H4 (cell line): Measurements from ENCODE around the gene MED4. TPM values are rescaled to one million over a fixed set of nuclear protein-coding genes. Genes with fewer than 3 reads are reported as not detected.
"Not testable (repeated sequence)": the region's sequence is repeated elsewhere in the genome, so short reads cannot be mapped to it uniquely, and the experiment has no call there.

Experiments used
- DNase-seq: peaks from one replicate; pipeline ENCODE4 v3.0.0-alpha.2; 2015; ENCODE audit warnings: low spot score
- total RNA-seq: library from RNA; depleted of rRNA; stranded (reverse); fragments of >200 nt; shearing (Covaris generic); gene quantifications from 2 replicates; pipeline ENCODE4 v1.2.3, GENCODE V29; 2014

MED4 gene
- total RNA-seq, 1 experiment from 2014 or later, result 27.1 TPM

DNA sequence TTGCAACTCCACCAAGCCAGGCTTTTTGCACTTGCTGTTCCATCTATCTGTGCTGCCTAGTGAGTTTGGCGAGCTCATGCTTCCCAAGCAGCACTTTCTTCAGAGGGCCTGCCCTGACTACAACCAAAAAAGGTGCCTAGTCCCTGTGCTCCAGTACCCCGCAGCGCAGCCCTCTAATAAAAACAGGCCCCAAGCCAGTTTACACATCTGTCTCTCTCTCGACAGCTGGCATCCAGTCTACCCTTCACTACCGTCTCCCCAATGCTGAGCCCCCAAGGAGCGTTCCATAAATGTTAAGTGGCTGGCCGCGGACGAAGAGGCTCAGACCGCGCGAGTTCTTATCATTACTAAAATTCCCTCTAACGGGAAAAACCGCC, 512 bp downstream of the MED4 start:
- no peak for DNase-seq

DNA sequence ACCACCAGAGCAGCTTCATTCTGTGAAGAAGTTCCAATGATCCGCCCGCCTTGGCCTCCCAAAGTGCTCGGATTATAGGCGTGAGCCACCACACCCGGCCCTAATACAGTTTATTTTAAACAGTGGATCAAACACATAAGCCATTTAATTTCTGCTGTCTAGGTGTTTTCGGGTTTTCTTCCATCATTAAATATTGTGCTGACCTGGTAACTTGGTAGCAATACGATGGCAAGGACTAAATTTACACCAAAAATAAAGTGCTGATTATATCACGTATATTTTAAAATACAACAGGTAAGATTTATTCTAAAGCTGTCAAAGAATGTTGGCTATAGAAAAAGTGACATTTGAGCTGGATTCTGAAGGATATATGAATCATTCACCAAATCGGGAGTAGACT, 1.3 kb downstream of the MED4 start:
- DNase-seq, result no peak

DNA sequence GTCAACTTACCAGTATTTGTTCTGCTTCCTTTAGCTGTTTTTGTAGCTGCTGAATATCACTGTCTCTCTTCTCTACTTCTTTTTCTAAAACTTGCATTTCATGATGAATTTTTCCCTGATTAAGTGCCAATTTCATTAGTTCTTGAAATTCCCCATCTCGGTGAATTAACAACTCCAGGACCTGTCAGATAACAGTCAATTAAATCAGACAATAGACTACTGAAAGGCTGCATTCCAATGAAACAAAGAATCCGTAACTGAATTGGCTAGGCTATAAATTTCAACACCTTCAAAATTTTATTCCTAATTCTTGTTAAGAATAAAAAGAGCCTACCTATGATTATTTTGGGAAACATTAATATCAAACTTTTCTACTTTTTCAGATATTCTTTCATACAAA, 8.6 kb downstream of the MED4 start:
- no peak for DNase-seq

DNA sequence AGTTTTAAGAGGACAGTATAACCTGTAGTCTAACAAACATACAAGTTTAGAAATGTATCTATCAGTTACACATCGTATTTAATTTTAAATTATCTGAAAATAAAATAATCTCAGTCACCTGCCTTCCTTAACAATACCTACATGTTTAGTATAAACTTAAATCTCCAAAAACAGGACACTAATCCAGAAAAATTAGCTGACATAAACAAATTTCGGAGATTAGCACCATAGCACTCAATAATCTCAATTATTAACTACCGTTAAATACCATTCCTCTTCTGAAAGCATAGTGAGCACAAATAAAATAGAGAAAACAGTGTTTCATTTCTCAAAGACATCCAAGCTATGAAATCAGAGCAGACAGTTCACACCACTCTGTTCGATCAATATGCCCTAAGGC, 13.2 kb downstream of the MED4 start:
- no peak for DNase-seq

DNA sequence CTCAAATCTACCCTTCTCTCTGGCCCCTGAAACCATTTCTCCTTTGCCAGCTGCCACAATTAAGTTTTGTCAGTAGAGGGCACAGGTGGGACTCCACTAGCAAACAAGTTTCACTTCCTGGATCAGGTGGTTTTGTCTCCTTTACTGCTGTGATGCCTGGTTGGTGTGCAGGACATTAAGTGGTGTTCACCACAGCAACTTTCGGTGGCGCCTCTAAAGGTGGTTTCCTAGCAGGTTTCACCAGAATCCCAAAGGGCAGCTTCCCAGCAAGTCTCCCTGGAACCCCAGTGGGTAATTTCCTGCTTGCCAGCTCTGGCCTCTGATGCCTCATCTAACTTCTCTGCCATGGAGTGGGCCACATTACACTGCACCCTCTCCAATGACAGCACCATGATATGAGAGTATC, 16.6 kb downstream of the MED4 start:
- DNase-seq, result peak; percentile 19

DNA sequence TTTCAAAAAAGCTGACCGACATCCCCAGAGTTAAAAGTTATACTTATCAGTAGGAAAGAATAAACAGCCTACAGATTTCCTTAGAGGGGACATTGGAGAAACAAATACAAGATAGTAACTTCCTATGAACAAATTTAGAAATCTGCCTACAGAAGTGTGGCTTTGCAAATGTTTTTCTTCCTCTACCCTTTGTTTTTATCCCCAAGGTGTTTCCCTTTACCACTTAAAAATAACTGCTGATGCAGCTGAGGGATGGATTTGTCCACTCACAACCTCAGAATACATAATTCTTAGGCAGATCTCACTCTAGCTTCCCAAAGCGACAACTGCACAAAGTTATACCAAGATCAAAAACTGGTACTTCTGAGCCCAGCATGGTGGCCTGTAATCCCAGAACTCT, 20.9 kb downstream of the MED4 start:
- no peak for DNase-seq

DNA sequence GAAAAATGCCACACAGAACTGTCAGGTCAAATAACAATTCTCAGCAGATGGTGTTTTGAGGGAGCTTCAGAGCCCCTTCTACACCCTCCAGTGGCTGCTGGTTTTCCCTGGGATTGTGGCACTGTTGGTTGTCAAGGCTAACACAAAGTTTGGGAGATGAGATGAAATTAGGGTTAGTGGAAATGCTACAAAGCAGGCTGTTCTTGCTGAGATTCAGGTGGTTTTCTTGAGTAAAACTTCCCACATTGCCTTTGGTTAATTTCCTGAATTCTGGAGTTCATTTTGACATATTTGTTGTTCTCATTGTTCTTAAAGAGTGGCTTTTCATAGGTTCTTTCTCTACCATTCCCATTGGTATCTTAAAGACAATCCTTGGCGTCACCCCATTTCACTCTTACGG, 22.1 kb downstream of the MED4 start:
- no peak for DNase-seq

DNA sequence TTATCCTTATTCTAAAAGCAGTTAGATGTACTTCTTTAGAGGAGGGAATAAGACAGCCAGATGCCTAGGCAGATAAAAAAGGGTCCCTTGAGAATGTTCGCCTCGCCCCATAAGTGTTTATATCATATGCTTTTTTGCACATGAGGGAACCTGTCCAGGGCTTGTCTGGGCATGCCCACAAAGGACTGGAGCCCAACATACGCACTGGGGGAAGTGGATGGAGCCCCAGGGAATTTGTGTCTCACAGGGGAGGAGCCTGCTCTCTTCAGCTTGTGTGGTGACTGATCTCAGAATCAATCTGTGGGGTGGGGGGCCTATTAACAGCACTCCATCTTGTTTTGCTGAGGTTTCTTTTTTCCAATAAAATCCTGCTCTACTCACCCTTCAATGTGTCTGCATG, 22.6 kb downstream of the MED4 start:
- DNase-seq, result no peak

DNA sequence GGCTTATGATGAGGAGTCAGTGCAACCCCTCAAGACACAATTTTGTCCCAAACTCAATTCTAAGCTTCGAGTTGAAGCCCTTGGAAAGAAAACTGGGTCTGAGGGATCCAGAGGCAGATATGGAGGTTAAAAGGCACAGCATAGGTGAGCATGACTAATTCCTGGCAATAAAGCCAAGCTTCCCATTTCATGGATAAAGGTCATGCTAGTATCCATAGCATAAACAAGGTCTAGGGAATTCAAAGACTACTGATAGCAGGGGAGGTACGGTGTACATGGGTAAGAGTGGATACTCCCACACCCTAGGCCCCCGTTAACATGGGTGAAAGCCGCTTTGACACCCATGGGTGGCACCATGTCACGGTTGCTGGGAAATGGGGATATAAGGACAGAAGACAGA, 24.0 kb downstream of the MED4 start:
- no peak for DNase-seq

DNA sequence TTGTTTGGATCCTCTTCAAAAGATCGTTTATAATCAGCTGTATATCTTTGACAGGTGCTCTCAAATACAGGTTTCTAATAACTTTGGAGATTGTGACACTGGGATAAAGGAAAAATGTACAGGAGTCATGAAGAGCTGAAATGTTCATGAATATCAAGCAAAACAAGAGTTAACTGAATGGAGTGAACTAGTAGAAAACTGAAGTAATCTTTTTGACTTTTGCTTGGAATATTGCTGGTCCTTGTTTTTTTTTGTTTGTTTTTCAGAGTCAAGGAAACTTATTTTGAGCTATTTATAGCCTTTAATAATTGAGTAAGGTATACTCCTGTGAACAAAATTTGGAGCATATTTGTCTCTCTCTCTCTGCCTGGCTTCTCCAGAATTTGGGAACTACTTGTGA, 25.3 kb downstream of the MED4 start:
- no peak for DNase-seq

DNA sequence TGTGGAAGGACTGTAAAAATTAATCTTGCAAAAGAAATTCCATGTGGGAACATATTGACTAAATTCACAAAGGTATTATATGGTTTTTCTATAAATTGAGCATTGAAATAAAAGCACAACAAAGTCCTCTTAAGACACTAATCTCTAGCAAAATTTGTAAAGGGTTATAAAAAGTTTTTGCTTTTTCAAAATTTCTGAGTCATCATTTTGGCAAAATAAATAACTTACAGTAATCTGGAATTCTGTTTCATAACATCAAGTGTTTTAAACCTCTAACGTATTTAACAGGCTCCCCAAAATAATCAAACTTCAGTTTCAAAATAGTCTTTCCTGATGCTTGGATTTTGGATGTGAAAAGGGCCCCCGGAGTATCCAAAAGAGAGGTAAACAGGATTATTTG, 26.0 kb downstream of the MED4 start:
- no peak for DNase-seq

DNA sequence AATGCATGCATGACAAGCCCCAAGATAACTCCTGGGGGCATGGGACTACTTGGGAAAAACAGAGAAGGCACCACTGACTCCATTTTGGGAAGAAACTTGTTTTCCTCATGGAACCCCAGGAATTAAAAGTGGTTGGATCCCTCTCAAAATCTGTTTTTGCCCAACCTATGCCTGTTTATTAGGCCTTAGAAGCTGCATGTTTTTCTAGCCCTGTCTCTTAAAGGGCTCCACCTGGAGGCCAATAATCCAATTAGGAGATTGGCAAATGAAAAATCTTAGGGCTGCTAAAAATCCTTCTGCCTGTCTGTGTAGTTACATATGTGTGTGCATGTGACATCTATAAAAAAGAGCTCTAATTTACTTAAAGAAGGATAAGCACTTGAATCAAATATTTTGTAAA, 26.9 kb downstream of the MED4 start:
- no peak for DNase-seq

DNA sequence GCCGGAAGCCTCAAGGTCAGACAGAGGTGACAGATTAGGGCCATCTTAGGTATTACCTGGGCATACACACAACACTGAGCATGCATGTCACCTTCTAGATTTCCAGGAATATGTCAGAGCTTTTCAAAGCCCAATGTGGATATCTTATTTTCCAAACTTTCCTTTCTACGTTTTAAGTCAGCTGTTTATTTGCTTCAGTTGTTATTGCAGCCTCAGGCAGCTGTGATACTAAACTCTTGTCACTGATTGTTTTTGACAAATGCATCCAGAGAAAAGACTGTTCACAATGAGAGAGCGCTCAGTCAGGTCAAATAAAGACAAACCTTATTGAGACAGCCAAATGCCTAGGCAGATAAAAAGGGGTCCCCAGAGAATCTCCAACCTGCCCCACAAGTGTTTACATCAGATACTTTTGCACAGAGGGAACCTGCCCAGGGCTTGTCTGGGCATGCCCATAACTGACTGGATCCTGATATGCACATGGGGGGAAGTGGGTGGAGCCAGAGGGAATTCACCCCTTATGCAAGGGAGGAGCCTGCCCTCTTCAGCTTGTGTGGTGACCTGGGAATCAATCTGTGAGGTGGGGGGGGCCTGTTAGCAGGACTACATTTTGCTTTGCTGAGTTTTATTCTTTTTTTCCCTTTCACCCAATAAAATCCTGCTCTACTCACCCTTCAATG, 28.5 kb downstream of the MED4 start:
- DNase-seq, result no peak

DNA sequence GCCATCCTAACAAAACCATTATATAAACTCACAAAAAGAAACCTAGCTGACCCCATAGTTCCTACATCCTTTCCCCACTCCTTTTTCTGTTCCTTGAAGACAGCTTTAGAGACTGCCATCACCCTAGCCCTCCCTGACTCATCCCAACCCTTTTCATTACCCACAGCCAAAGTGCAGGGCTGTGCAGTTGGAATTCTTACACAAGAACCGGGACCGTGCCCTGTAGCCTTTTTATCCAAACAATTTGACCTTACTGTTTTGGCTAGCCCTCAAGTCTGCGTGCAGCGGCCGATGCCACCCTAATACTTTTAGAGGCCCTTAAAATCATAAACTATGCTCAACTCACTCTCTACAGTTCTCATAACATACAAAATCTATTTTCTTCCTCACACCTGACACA, 35.0 kb downstream of the MED4 start:
- DNase-seq, result not testable (repeated sequence)

DNA sequence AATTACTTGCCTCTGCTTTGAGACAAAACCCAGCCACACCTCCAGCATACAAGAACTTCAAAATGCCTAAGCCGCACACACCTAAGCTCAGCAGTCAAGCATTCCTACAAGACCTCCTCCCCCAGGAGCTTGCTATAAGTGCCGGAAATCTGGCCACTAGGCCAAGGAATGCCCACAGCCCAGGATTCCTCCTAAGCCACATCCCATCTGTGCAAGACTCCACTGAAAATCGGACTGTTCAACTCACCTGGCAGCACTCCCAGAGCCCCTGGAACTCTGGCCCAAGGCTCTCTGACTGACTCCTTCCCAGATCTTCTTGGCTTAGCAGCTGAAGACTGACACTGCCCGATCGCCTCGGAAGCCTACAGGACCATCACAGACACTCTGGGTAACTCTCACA, 36.4 kb downstream of the MED4 start:
- DNase-seq, result not testable (repeated sequence)

DNA sequence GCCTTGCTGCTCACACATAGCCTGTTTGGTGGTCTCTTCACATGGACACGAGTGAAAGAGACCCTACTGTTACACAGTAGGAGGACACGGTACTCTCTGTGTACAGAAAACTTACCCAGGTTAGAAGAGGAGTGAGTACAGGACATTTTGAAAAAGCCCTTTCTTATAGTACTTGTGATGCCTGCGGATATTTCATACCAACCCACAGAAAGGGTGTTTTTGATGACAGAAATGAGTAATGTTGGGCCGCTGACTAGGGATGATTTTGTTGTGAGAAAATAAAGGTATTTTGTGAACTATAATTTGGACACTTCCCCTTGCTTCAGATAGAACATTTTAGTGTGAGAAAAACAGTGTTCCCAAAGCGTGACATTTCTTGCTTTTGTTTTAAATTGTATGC, 39.2 kb downstream of the MED4 start:
- DNase-seq, result no peak

DNA sequence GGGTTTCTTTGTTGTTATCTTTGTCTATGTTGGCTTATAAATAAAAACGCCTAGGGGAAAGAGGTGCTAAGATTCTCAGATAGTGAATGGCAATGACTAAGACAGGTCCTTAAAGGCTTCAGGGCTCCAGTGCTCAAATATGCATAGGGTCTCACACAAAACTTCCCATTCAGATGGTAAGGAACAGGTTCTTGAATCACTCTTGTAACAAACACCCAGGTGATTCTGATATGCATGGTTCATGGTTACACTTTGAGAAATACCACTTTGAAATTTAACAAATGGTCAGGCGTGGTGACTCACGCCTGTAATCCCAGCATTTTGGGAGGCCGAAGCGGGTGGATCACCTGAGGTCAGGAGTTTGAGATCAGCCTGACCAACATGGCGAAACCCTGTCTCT, 40.3 kb downstream of the MED4 start:
- no peak for DNase-seq

DNA sequence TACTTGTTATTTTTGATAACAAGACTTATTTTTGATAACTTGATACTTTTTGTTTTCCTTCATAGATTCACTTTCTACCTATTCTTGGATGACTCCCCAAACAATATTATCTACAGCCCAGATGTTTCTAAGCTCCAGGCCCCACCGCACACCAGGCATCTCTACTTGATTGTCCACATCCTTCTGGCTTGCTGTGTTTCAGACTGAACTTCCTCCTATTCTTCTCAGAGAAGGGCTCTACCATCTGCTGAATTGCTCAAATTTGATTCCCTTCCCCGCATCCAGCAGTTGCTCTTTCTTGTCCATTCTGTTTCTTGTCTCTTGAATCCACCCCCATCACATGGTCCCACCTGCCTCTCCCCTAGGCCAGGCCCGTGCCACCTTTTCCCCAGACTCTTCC, 44.4 kb downstream of the MED4 start:
- DNase-seq, result no peak

DNA sequence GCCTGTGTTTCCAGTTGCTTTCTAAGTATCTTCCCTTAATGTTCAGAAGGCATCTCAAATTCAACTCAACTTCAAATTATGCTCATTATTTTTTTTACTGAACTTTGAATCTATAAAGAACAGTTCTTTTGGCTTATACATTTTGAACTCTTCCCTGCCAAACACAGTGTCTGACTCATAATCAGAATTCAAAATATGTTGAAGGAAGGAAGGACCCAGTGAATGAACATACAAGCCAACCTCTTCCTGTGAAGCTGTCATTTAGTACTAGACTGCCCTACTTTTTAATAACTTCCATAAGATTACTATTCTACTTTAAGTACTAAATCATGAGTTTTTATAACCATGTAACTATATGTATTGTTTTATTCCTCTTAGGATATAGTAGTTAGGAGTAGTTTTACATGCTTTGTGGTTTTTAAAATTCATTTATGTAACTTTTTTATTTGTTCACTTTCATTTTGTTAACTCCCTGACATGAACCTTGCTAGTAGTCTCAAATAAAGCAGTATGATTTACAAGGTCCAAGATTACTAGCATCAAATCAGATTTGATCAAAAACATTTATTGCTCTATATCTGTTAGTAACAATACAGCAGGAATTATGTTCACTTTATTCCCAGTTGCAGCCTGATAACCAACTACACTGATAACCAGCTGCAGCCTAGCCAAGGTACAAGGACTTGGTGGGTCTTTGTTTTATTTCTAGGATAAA, 51.0 kb downstream of the MED4 start:
- DNase-seq, result no peak

DNA sequence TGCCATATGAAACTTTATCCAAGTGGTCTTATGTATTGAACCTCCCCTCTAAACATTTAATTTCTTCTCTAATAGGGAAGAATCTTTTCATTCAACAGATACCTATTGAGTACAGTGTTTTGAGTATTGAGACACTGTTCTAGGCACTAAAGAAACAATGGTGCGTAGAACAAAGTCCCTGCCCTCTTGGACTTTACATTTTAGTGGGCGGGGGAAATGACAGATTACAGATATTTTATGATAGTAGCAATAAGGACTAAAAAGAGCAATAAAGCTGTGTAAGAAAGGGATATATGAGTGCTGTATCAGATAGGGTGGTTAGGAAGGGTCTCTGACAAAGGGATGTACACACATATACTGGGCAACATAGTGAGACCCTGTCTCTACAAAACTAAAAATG, 52.0 kb downstream of the MED4 start:
- DNase-seq, result no peak

DNA sequence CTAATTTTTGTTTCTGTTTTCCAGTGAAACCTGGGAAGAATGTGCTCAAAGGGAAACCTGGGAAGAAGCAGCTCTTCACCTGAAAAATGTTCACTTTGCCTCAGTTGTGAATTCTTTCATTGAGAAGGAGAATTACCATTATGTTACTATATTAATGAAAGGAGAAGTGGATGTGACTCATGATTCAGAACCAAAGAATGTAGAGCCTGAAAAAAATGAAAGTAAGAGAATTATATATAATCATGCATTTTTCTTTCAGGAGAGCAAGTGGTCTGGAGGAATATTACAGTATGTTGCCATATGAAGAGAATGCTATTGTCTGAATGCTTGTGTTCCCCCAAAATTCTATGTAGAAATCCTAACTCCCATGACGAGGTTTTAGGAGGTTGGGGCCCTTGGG, 54.0 kb downstream of the MED4 start:
- no peak for DNase-seq

DNA sequence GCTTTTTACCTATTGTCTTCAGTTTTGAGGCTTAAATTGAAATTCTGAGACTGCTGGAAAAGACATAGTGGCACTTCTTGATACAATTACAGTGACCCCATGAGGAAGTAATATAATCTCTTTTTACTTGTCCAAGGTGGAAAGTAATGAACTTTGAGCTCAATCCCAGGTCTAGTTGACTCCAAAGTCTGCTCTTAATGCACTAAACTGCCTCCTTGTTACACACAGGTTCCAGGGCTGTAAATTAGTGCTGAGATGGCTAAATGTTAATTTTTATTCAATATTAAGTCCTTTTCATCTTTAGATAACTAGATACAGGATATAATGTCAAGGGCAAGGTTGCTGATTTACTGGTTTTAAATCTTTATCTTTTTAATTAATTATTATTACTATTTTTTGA, 54.9 kb downstream of the MED4 start:
- DNase-seq, result no peak

DNA sequence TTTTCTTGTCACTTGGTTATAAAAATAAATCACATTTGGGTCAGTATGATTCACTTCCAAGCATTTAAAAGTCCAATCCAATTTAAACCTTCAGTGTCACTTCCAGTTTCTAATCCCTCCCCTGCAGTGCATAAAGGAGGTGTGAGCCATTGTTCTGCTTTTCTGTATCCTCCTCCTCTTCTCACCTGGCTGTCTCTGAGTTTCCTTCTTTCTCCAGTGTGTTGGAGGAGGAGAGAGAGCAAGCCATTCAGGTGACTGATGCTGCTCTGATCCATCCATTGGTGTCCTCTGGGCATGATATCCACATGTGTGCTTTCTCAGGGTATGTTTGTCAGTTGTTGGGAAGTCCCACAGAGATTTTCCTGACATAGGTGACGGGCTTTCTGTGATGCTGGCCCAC, 56.1 kb downstream of the MED4 start:
- DNase-seq, result no peak
